Prostate gland (tissue), 2 donors: ENCODE results near the gene CRY2. TPM values are rescaled to one million over a fixed set of nuclear protein-coding genes. Genes with fewer than 3 reads are reported as not detected.

Experiments used
- DNase-seq: peaks from one replicate; pipeline ENCODE4 v3.0.0-alpha.2; 2019; ENCODE audit warnings: low spot score
- H3K27ac ChIP-seq, 2 donors: fragments of 200-600 bp; sonication (generic); 2 replicates each; pipeline ENCODE4 v1.5.1; 2017 to 2019
- H3K27me3 ChIP-seq: fragments of 200-600 bp; sonication (generic); replicated peaks from 2 replicates; pipeline ENCODE4 v1.5.1; 2019; ENCODE audit not compliant: insufficient read depth
- H3K36me3 ChIP-seq, 2 donors: fragments of 200-600 bp; sonication (generic); 1 replicate in 1 of 2; 2 replicates in 1 of 2; pipeline versions ENCODE4 v1.5.1 to v1.8.1; 2017 to 2019
- H3K4me1 ChIP-seq: fragments of 200-600 bp; sonication (generic); replicated peaks from 2 replicates; pipeline ENCODE4 v1.5.1; 2019
- H3K4me3 ChIP-seq, 2 donors: fragments of 200-600 bp; sonication (generic); 2 replicates each; pipeline ENCODE4 v1.5.1; 2017 to 2019
- H3K9me3 ChIP-seq: fragments of 200-600 bp; sonication (generic); 2 replicates; pipeline ENCODE4 v1.5.1; 2017
- CTCF ChIP-seq, 4 experiments: fragments of 200-600 bp in 2 of 4; fragments of 450-650 bp in 2 of 4; sonication (generic) in 2 of 4; IDR thresholded peaks; 1 replicate in 3 of 4; 2 replicates in 1 of 4; pipeline ENCODE4 v1.5.1; 2016 to 2019; ENCODE audit warnings: antibody characterized with exemption in 4 of 4, mild to moderate bottlenecking in 2 of 4, moderate library complexity in 2 of 4
- POLR2A ChIP-seq: fragments of 450-650 bp; IDR thresholded peaks from one replicate; pipeline ENCODE4 v1.6.1; 2016; ENCODE audit warnings: antibody characterized with exemption, mild to moderate bottlenecking
- POLR2AphosphoS5 ChIP-seq: sonication (generic); formaldehyde crosslinking; IDR thresholded peaks from one replicate; pipeline ENCODE4 v1.6.1; 2017; ENCODE audit warnings: antibody characterized with exemption
- WGBS: methylation state at CpG from one replicate; pipeline ENCODE4 v1.1.5; 2018; 5-methylcytosine and 5-hydroxymethylcytosine counted together
- intact Hi-C: fragments of 100-400 bp; cut with DNase I; formaldehyde crosslinking; loops from one replicate; pipeline ENCODE4 v1.14.2; 2022
- total RNA-seq, 2 donors: library from RNA; depleted of rRNA; stranded (reverse); fragments of >200 nt; gene quantifications; one replicate each; pipeline ENCODE4 v1.1.0, GENCODE V29; 2016

The CRY2 gene
- total RNA-seq, 2 donors from 2014 or later = 45.4 to 70.8 TPM

DNA sequence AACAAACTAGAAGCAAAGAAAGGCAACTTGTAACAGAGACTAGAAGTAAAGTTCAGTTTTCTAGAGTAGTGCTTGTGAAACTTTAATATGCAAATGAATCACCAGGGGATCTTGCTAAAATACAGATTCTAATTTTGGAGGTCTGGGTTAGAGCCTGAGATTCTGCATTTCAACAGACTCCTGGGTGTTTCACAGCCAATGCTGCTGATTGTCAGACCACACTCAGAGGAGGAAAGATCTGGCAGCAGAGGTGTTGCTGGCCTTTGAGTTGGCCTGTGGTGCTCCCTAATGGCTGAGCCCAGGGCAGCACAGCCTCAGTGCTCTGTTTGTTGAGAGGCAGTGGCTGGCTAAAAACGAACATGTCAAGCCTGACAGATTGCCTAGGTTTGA, 5.4 kb downstream of the CRY2 start:
- H3K36me3 ChIP-seq = no peaks in the 10 kb centered on the region
- H3K27me3 ChIP-seq = no peaks in the 10 kb centered on the region
- no peak for DNase-seq
- H3K9me3 ChIP-seq = no peaks in the 10 kb centered on the region
- peaks cover 9% of the 10 kb centered on the region for H3K4me1 ChIP-seq
- intact Hi-C loops = no loop called here
- H3K4me3 ChIP-seq = no peak overlapping the region
- 57% methylated on average over 1 of the region's 1 CpG for WGBS
- H3K27ac ChIP-seq = no peak overlapping the region
- TF ChIP-seq POLR2AphosphoS5 = no peak
- no peak for TF ChIP-seq POLR2A
- no peak for TF ChIP-seq CTCF (IDR thresholded peaks at IDR 0.05)

DNA sequence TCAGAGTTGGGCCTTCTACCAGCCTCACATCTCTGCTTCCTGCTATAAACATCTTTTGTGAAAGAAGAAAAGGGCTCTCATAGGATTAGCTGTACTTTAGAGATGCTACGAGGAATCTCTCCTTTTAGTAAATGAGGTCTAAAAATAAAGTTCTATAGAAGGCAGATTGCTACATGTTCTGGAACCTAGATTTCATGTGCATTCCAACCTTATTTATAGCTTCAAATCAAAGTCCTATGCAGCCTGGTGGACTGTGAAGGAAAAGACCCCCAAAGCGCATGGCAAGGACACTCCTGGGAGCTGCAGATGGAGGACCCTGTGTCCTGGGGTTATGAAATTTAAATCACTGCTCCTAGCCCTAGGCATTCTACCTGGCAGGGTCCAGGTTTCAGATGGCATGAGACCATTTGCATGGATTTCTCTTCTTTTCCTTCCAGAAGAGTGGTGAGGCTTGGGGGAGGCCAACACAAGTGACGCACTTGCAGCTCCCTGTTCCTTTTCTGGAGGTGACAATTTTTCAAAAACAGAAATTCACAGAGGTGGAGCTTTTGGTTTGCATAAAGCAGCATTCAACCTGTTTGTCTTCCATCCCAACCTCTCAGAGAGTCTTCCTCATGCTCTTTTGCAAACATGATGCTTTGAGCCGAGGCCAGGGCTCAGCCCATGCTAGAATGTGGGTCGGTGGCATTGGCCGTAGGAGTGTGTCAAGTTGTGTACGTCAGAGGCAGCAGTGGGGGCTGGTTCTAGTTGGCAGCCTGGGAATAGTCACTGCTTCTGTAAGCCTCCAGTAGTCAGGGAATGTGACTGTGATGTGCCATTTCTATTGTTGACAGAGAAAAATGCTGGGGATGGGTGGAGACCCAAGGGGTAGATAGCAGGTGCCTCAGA, 6.3 kb downstream of the CRY2 start:
- TF ChIP-seq POLR2A (no peak), POLR2AphosphoS5 (no peak), CTCF (IDR thresholded peaks at IDR 0.05) (no peak)

DNA sequence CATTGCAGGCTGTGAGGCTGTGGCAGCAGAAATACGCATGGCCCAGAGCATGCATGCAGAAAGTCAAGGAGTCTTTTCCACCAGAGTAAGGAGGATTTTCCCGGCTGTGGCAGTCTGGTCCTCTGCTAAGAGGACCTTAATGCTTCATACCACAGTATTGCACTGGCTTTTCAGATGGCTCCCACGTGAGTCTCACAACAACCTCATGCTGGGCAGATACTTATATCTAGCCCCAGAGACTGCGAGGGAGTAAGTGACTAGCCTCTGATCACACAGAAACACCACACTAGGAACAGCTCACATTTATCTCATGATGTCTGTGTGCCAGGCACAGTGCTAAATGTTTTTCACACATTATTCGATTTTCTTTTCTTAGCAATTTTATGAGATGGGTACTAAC, 8.0 kb downstream of the CRY2 start:
- no peak for DNase-seq
- WGBS = 63% methylated on average over 5 of the region's 5 CpGs
- Histone ChIP-seq H3K4me1 (peaks cover 25% of the 10 kb centered on the region), H3K27ac (no peak overlapping the region), H3K4me3 (no peak overlapping the region), H3K27me3 (no peaks in the 10 kb centered on the region), H3K36me3 (no peaks in the 10 kb centered on the region), H3K9me3 (no peaks in the 10 kb centered on the region)
- TF ChIP-seq CTCF (IDR thresholded peaks at IDR 0.05) = no peak
- TF ChIP-seq POLR2A = no peak
- TF ChIP-seq POLR2AphosphoS5 = no peak
- intact Hi-C loops = no loop called here

More for the DNA sequence above, 6.3 kb downstream of the CRY2 start:
- H3K27ac ChIP-seq = no peak overlapping the region
- peaks cover 18% of the 10 kb centered on the region for H3K4me1 ChIP-seq
- H3K27me3 ChIP-seq = no peaks in the 10 kb centered on the region
- WGBS = 81% methylated on average over 7 of the region's 7 CpGs
- DNase-seq = no peak
- H3K36me3 ChIP-seq = no peaks in the 10 kb centered on the region
- H3K9me3 ChIP-seq = no peaks in the 10 kb centered on the region
- intact Hi-C loops = no loop called here
- no peak overlapping the region for H3K4me3 ChIP-seq

- Histone ChIP-seq H3K4me1 (peaks cover 20% of the 10 kb centered on the region), H3K36me3 (peaks cover under 1 to 3% of the 10 kb centered on the region in 2 donors), H3K27ac (no peak overlapping the region), H3K4me3 (no peak overlapping the region), H3K27me3 (no peaks in the 10 kb centered on the region), H3K9me3 (no peaks in the 10 kb centered on the region)
- DNase-seq = no peak
- TF ChIP-seq POLR2AphosphoS5 = no peak
- intact Hi-C loops = no loop called here
- WGBS = 75% methylated on average over 6 of the region's 6 CpGs
These were observed 8.8 kb downstream of the CRY2 start for GRCh38 chr11:45856044-45856468.

DNA sequence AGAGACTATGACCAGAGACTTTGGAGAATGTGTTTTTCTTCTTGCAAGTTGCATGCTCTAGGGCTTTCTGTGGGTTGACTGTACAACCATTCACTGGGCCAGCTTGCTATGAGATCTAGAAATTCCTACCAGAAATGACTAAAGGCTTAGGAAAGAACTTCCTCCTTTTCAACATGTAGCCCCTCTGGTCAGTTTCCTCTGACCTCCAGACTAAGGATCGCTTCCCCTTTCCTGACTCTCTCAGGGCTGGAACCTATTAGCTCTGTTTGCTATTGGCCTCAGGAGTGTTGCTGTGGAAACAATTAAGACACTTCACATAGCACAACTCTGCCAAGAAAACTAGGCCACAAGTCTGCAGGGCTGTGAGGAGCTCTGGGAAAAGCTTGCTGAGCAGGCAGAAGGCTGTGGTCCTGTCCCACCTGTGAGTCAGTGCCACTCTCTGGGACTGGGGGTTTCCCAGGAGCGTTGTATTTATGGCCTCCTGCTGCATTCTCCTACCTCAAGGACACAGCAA, 10.7 kb downstream of the CRY2 start:
- H3K4me3 ChIP-seq = no peak overlapping the region
- no peak for DNase-seq
- peaks cover 5 to 23% of the 10 kb centered on the region in 2 donors for H3K36me3 ChIP-seq
- WGBS = 13% methylated on average over 2 of the region's 2 CpGs
- no peaks in the 10 kb centered on the region for H3K9me3 ChIP-seq
- TF ChIP-seq POLR2A (no peak), POLR2AphosphoS5 (peak; percentile 7)
- peak overlapping the region; percentile 65 to 77 for H3K27ac ChIP-seq
- intact Hi-C loops = no loop called here
- no peaks in the 10 kb centered on the region for H3K27me3 ChIP-seq
- H3K4me1 ChIP-seq = peaks cover 20% of the 10 kb centered on the region
